WTC11 (cell line): ENCODE data around the gene EXD3.

Experiments used
- CTCF ChIP-seq: fragments of 200-600 bp; IDR thresholded peaks from 2 replicates; pipeline ENCODE4 v1.8.0; 2022; ENCODE audit warnings: antibody characterized with exemption
- ESRRA ChIP-seq: sonication (generic); formaldehyde crosslinking; IDR thresholded peaks from 2 replicates; pipeline ENCODE4 v1.8.1; 2022; ENCODE audit warnings: mild to moderate bottlenecking, missing genetic modification reagents, borderline replicate concordance
- GABPB1 ChIP-seq: sonication (generic); formaldehyde crosslinking; IDR thresholded peaks from 2 replicates; pipeline ENCODE4 v1.8.1; 2023; ENCODE audit warnings: mild to moderate bottlenecking, missing genetic modification reagents
- OVOL2 ChIP-seq: fragments of 250-450 bp; sonication (Bioruptor Pico); IDR thresholded peaks from 2 replicates; pipeline ENCODE4 v1.9.0; 2021; ENCODE audit warnings: mild to moderate bottlenecking, borderline replicate concordance
- ZNF263 ChIP-seq: sonication (generic); formaldehyde crosslinking; IDR thresholded peaks from 2 replicates; pipeline ENCODE4 v1.8.1; 2022; ENCODE audit warnings: low read depth, mild to moderate bottlenecking, moderate library complexity, missing genetic modification reagents
- TF ChIP-seq, protein P1 (sequence below): sonication (generic); formaldehyde crosslinking; IDR thresholded peaks from 2 replicates; pipeline ENCODE4 v1.8.1; 2023; ENCODE audit warnings: mild to moderate bottlenecking, missing genetic modification reagents, moderate library complexity
- TF ChIP-seq, protein P2 (sequence below): sonication (generic); formaldehyde crosslinking; conservative IDR thresholded peaks from 2 replicates; pipeline ENCODE4 v1.8.1; 2022; ENCODE audit warnings: mild to moderate bottlenecking, missing genetic modification reagents
- TF ChIP-seq, protein P3 (sequence below): sonication (generic); formaldehyde crosslinking; IDR thresholded peaks from 2 replicates; pipeline ENCODE4 v1.8.0; 2022; ENCODE audit warnings: mild to moderate bottlenecking, missing genetic modification reagents

GRCh38 chr9:137303151-137303892 lies 119.6 kb downstream of the EXD3 start:
- TF ChIP-seq CTCF (no peak), ESRRA (CRISPR knock-in tag) (no peak), GABPB1 (CRISPR knock-in tag) (no peak), OVOL2 (CRISPR knock-in tag) (no peak), ZNF263 (no peak)
- TF ChIP-seq, protein P1, sequence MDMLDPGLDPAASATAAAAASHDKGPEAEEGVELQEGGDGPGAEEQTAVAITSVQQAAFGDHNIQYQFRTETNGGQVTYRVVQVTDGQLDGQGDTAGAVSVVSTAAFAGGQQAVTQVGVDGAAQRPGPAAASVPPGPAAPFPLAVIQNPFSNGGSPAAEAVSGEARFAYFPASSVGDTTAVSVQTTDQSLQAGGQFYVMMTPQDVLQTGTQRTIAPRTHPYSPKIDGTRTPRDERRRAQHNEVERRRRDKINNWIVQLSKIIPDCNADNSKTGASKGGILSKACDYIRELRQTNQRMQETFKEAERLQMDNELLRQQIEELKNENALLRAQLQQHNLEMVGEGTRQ (CRISPR knock-in tag): no peak
- TF ChIP-seq, protein P2, sequence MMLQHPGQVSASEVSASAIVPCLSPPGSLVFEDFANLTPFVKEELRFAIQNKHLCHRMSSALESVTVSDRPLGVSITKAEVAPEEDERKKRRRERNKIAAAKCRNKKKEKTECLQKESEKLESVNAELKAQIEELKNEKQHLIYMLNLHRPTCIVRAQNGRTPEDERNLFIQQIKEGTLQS: no peak
- TF ChIP-seq, protein P3, sequence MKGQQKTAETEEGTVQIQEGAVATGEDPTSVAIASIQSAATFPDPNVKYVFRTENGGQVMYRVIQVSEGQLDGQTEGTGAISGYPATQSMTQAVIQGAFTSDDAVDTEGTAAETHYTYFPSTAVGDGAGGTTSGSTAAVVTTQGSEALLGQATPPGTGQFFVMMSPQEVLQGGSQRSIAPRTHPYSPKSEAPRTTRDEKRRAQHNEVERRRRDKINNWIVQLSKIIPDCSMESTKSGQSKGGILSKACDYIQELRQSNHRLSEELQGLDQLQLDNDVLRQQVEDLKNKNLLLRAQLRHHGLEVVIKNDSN: no peak
